IMR-90 (cell line): ENCODE data around the gene DSCAM. TPM values are rescaled to one million over a fixed set of nuclear protein-coding genes. Genes with fewer than 3 reads are reported as not detected.

Experiments used
- ATAC-seq: fragments of 200-7000 bp; cut with Tn5 transposase; 2 replicates; pipeline ENCODE4 v1.9.1; 2020; ENCODE audit warnings: low read depth, mild to moderate bottlenecking, moderate library complexity
- BruUV-seq: library from RNA; stranded (reverse); fragments of 400-500 nt; replicated peaks from 2 replicates; lab custom pipeline; 2021; lab: Mats Ljungman, UMichigan
- CTCF ChIA-PET: fragments of 300-600 bp; formaldehyde crosslinking; extraction: SDS; loops from one replicate; lab custom pipeline; 2021; ENCODE audit warnings: antibody characterized with exemption; lab: Yijun Ruan, JAX
- POLR2A ChIA-PET: fragments of 300-600 bp; sonication (Branson Sonifier 250); formaldehyde crosslinking; loops from one replicate; lab custom pipeline; 2022; ENCODE audit warnings: antibody characterized with exemption; ENCODE audit not compliant: unreplicated experiment; lab: Charles Lee
- DNase-seq: peaks from one replicate; pipeline ENCODE4 v3.0.0; 2013
- H2AFZ ChIP-seq: replicated peaks from 2 replicates; pipeline ENCODE3; 2013; ENCODE audit warnings: low read length, mild to moderate bottlenecking; ENCODE audit not compliant: poor library complexity
- H2AK5ac ChIP-seq: 2 replicates; pipeline ENCODE4 v1.6.1; 2013; ENCODE audit warnings: low read depth, low read length, inconsistent platforms
- H2AK9ac ChIP-seq: replicated peaks from 2 replicates; pipeline ENCODE3; 2013; ENCODE audit warnings: mild to moderate bottlenecking, low read depth, low read length, moderate library complexity; ENCODE audit not compliant: poor library complexity
- H2BK120ac ChIP-seq: 2 replicates; pipeline ENCODE4 v1.6.1; 2013; ENCODE audit warnings: low read depth, low read length, inconsistent platforms
- H2BK15ac ChIP-seq: 3 replicates; pipeline ENCODE4 v1.6.1; 2013; ENCODE audit warnings: low read depth, low read length, inconsistent platforms
- H2BK20ac ChIP-seq: 2 replicates; pipeline ENCODE4 v1.6.1; 2013; ENCODE audit warnings: low read depth, mild to moderate bottlenecking, inconsistent platforms, low read length, moderate library complexity
- H2BK5ac ChIP-seq: 2 replicates; pipeline ENCODE4 v1.6.1; 2013; ENCODE audit warnings: mild to moderate bottlenecking, low read depth, low read length, inconsistent platforms; ENCODE audit not compliant: poor library complexity, severe bottlenecking
- H3K14ac ChIP-seq: replicated peaks from 2 replicates; pipeline ENCODE4 v1.6.1; 2013; ENCODE audit warnings: low read depth, low read length, inconsistent platforms
- H3K18ac ChIP-seq: 2 replicates; pipeline ENCODE4 v1.6.1; 2013; ENCODE audit warnings: low read depth, low read length, control low read depth
- H3K23ac ChIP-seq: 2 replicates; pipeline ENCODE4 v1.6.1; 2013; ENCODE audit warnings: low read depth, low read length, inconsistent platforms
- H3K27ac ChIP-seq: 2 replicates; pipeline ENCODE4 v1.5.1; 2013; ENCODE audit warnings: mild to moderate bottlenecking, control low read depth, low read length; ENCODE audit not compliant: insufficient read depth
- H3K27me3 ChIP-seq: 2 replicates; pipeline ENCODE4 v1.6.1; 2013; ENCODE audit warnings: low read length; ENCODE audit not compliant: control insufficient read depth, insufficient read depth
- H3K36me3 ChIP-seq: 2 replicates; pipeline ENCODE4 v1.6.1; 2013; ENCODE audit warnings: low read length, mixed read lengths; ENCODE audit not compliant: control insufficient read depth, insufficient read depth
- H3K4ac ChIP-seq: 2 replicates; pipeline ENCODE4 v1.6.1; 2013; ENCODE audit warnings: low read depth, low read length, inconsistent platforms
- H3K4me1 ChIP-seq: 2 replicates; pipeline ENCODE4 v1.6.1; 2013; ENCODE audit warnings: low read length, mixed read lengths; ENCODE audit not compliant: control insufficient read depth, insufficient read depth
- H3K4me2 ChIP-seq: 2 replicates; pipeline ENCODE4 v1.6.1; 2013; ENCODE audit warnings: low read depth, mild to moderate bottlenecking, control low read depth, low read length, moderate library complexity
- H3K4me3 ChIP-seq: 2 replicates; pipeline ENCODE4 v1.5.1; 2013; ENCODE audit warnings: low read depth, mild to moderate bottlenecking, control low read depth, low read length, moderate library complexity; ENCODE audit not compliant: insufficient read depth
- H3K56ac ChIP-seq: 2 replicates; pipeline ENCODE4 v1.6.1; 2013; ENCODE audit warnings: low read length, inconsistent platforms; ENCODE audit not compliant: insufficient read depth; ENCODE audit errors: extremely low read depth
- H3K79me1 ChIP-seq, 2 experiments: 2 replicates each; pipeline ENCODE4 v1.6.1; 2013; ENCODE audit warnings: low read length in 2 of 2, inconsistent platforms in 1 of 2, low read depth in 1 of 2
- H3K9ac ChIP-seq: 2 replicates; pipeline ENCODE4 v1.6.1; 2013; ENCODE audit warnings: low read depth, low read length, control low read depth
- H3K9me1 ChIP-seq: 2 replicates; pipeline ENCODE4 v1.6.1; 2013; ENCODE audit warnings: low read length, inconsistent platforms; ENCODE audit not compliant: insufficient read depth
- H3K9me3 ChIP-seq: 2 replicates; pipeline ENCODE4 v1.6.1; 2013; ENCODE audit warnings: low read length; ENCODE audit not compliant: control insufficient read depth, insufficient read depth
- H4K20me1 ChIP-seq: 2 replicates; pipeline ENCODE4 v1.6.1; 2013; ENCODE audit warnings: low read length, inconsistent platforms; ENCODE audit not compliant: insufficient read depth
- H4K5ac ChIP-seq: 2 replicates; pipeline ENCODE4 v1.6.1; 2013; ENCODE audit warnings: mild to moderate bottlenecking, low read depth, low read length, control low read depth
- H4K8ac ChIP-seq, 2 experiments: 2 replicates each; pipeline ENCODE4 v1.6.1; 2013; ENCODE audit warnings: low read depth in 2 of 2, low read length in 2 of 2, control low read depth in 1 of 2, inconsistent platforms in 1 of 2
- H4K91ac ChIP-seq: 2 replicates; pipeline ENCODE4 v1.6.1; 2013; ENCODE audit warnings: low read depth, low read length, inconsistent platforms; ENCODE audit not compliant: insufficient read depth
- BHLHE40 ChIP-seq: fragments of 150-350 bp; IDR thresholded peaks from 2 replicates; pipeline ENCODE4 v1.6.1; 2016; ENCODE audit warnings: mild to moderate bottlenecking, low read depth, low read length
- CEBPB ChIP-seq: IDR thresholded peaks from 2 replicates; pipeline ENCODE4 v1.6.1; 2012; ENCODE audit warnings: low read depth, low read length, improper control_type of control experiment
- CHD1 ChIP-seq: IDR thresholded peaks from 2 replicates; pipeline ENCODE4 v1.6.1; 2012; ENCODE audit warnings: low read depth, low read length, improper control_type of control experiment
- FOS ChIP-seq: fragments of 150-350 bp; IDR thresholded peaks from 2 replicates; pipeline ENCODE4 v1.6.1; 2016; ENCODE audit warnings: low read depth, low read length
- MAFK ChIP-seq: IDR thresholded peaks from 2 replicates; pipeline ENCODE4 v1.6.1; 2012; ENCODE audit warnings: low read depth, low read length, improper control_type of control experiment
- MAZ ChIP-seq: IDR thresholded peaks from 2 replicates; pipeline ENCODE4 v1.6.1; 2012; ENCODE audit warnings: low read depth, mild to moderate bottlenecking, low read length, improper control_type of control experiment, moderate library complexity, borderline replicate concordance
- MXI1 ChIP-seq: IDR thresholded peaks from 2 replicates; pipeline ENCODE4 v1.6.1; 2012; ENCODE audit warnings: low read depth, mild to moderate bottlenecking, low read length, moderate library complexity, borderline replicate concordance
- NFE2L2 ChIP-seq: fragments of 150-350 bp; IDR thresholded peaks from 2 replicates; pipeline ENCODE4 v1.6.1; 2016; ENCODE audit warnings: low read depth, mild to moderate bottlenecking, low read length
- POLR2A ChIP-seq: IDR thresholded peaks from 2 replicates; pipeline ENCODE4 v1.6.1; 2012; ENCODE audit warnings: mild to moderate bottlenecking, low read depth, low read length
- RAD21 ChIP-seq: IDR thresholded peaks from 2 replicates; pipeline ENCODE4 v1.6.1; 2012; ENCODE audit warnings: low read length, improper control_type of control experiment
- RCOR1 ChIP-seq: IDR thresholded peaks from 2 replicates; pipeline ENCODE4 v1.6.1; 2012; ENCODE audit warnings: mild to moderate bottlenecking, low read length, improper control_type of control experiment; ENCODE audit not compliant: insufficient replicate concordance
- RFX5 ChIP-seq: IDR thresholded peaks from 2 replicates; pipeline ENCODE4 v1.8.0; 2012; ENCODE audit warnings: low read depth, mild to moderate bottlenecking, low read length, moderate library complexity
- SMC3 ChIP-seq: fragments of 150-350 bp; IDR thresholded peaks from 2 replicates; pipeline ENCODE4 v1.6.1; 2016; ENCODE audit warnings: low read depth, mild to moderate bottlenecking, antibody characterized with exemption, low read length, moderate library complexity
- WGBS, 2 experiments: methylation state at CpG; one replicate each; pipeline versions ENCODE4 v1.1.5 to v1.1.7; 2013; ENCODE audit warnings: missing lambda C conversion rate in 2 of 2; ENCODE audit not compliant: insufficient read length in 1 of 2; ENCODE audit errors: extremely low coverage in 2 of 2; 5-methylcytosine and 5-hydroxymethylcytosine counted together
- dilution Hi-C: fragments of 300-500 bp; cut with HindIII; formaldehyde crosslinking; loops from one replicate; pipeline ENCODE4 v1.14.3; 2018; ENCODE audit warnings: low sequenced_read_pairs; ENCODE audit not compliant: unreplicated experiment
- in situ Hi-C: fragments of 300-500 bp; cut with MboI; formaldehyde crosslinking; loops from 3 replicates; pipeline ENCODE4 v1.14.3; 2019; ENCODE audit warnings: low sequenced_read_pairs, inconsistent platforms, mixed read lengths
- intact Hi-C: fragments of 100-400 bp; cut with micrococcal nuclease; formaldehyde crosslinking; loops from 2 replicates; pipeline ENCODE4 v1.10.0; 2022
- polyA plus RNA-seq, 3 experiments: library from polyadenylated mRNA; depleted of rRNA; stranded (reverse); fragments of >200 nt; gene quantifications; 2 replicates each; pipeline ENCODE4 v1.2.3, GENCODE V29; 2012; ENCODE audit warnings: low replicate concordance in 1 of 3
- total RNA-seq: library from RNA; depleted of rRNA; stranded (reverse); fragments of >200 nt; gene quantifications from 2 replicates; pipeline ENCODE4 v1.2.3, GENCODE V29; 2012
- TF ChIP-seq, protein P1 (sequence below): fragments of 150-350 bp; IDR thresholded peaks from 2 replicates; pipeline ENCODE4 v1.6.1; 2016; ENCODE audit warnings: low read depth, mild to moderate bottlenecking, low read length, moderate library complexity, borderline replicate concordance
- TF ChIP-seq, protein P2 (sequence below): conservative IDR thresholded peaks from 2 replicates; pipeline ENCODE4 v1.5.1; 2012; ENCODE audit warnings: mild to moderate bottlenecking, low read depth, low read length, improper control_type of control experiment
- TF ChIP-seq, protein P3 (sequence below): fragments of 150-350 bp; IDR thresholded peaks from 2 replicates; pipeline ENCODE4 v1.6.1; 2017; ENCODE audit warnings: mild to moderate bottlenecking, antibody characterized with exemption, low read length, low read depth

DSCAM gene
- total and polyA plus RNA-seq, 2 of the 4 experiments (the other 2 are of a cell fraction) = under 0.01 to 0.02 TPM

DNA sequence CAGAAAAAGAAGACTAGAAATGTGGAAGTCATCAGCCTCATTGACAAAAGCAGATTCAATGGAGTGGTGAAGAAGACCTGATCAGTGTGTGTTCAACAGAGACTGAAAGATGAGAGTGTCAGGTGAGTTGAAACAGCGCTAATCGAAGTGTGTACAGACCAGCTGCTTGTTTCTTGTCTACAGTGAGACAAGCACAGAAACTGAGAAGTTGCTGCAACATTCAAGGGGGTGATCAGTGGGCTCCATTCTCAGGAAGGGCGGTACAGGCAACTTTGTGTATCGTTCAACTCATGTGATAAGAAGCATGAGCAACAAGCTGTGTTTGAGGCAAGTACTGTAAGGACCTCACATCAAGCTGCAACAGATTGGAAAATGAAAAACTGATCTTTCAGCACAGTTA, 19.4 kb downstream of the DSCAM start:
- Histone ChIP-seq H2AFZ (no peak overlapping the region), H3K4ac (no peak overlapping the region), H2AK5ac (no peak overlapping the region), H3K27me3 (no peaks in the 10 kb centered on the region), H4K20me1 (no peaks in the 10 kb centered on the region), H3K4me1 (no peaks in the 10 kb centered on the region), H3K18ac (no peak overlapping the region), H3K27ac (no peak overlapping the region), H3K14ac (no peak overlapping the region), H3K79me1 (no peaks in the 10 kb centered on the region), H2AK9ac (no peak overlapping the region), H2BK20ac (no peak overlapping the region), H3K56ac (no peak overlapping the region), H2BK5ac (no peak overlapping the region), H4K91ac (no peak overlapping the region), H3K9ac (no peak overlapping the region), H3K36me3 (no peaks in the 10 kb centered on the region), H3K9me1 (no peaks in the 10 kb centered on the region), H3K4me3 (no peak overlapping the region), H2BK15ac (no peak overlapping the region), H3K9me3 (peaks cover 17% of the 10 kb centered on the region), H4K8ac (no peak overlapping the region), H2BK120ac (no peak overlapping the region), H4K5ac (no peak overlapping the region), H3K23ac (no peak overlapping the region), H3K4me2 (no peak overlapping the region)
- dilution Hi-C loops (no loop called here), in situ Hi-C loops (no loop called here), intact Hi-C loops (no loop called here)
- TF ChIP-seq SMC3 = no peak
- TF ChIP-seq, protein P1, sequence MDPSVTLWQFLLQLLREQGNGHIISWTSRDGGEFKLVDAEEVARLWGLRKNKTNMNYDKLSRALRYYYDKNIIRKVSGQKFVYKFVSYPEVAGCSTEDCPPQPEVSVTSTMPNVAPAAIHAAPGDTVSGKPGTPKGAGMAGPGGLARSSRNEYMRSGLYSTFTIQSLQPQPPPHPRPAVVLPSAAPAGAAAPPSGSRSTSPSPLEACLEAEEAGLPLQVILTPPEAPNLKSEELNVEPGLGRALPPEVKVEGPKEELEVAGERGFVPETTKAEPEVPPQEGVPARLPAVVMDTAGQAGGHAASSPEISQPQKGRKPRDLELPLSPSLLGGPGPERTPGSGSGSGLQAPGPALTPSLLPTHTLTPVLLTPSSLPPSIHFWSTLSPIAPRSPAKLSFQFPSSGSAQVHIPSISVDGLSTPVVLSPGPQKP = no peak
- TF ChIP-seq, protein P2, sequence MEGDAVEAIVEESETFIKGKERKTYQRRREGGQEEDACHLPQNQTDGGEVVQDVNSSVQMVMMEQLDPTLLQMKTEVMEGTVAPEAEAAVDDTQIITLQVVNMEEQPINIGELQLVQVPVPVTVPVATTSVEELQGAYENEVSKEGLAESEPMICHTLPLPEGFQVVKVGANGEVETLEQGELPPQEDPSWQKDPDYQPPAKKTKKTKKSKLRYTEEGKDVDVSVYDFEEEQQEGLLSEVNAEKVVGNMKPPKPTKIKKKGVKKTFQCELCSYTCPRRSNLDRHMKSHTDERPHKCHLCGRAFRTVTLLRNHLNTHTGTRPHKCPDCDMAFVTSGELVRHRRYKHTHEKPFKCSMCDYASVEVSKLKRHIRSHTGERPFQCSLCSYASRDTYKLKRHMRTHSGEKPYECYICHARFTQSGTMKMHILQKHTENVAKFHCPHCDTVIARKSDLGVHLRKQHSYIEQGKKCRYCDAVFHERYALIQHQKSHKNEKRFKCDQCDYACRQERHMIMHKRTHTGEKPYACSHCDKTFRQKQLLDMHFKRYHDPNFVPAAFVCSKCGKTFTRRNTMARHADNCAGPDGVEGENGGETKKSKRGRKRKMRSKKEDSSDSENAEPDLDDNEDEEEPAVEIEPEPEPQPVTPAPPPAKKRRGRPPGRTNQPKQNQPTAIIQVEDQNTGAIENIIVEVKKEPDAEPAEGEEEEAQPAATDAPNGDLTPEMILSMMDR = no peak
- TF ChIP-seq, protein P3, sequence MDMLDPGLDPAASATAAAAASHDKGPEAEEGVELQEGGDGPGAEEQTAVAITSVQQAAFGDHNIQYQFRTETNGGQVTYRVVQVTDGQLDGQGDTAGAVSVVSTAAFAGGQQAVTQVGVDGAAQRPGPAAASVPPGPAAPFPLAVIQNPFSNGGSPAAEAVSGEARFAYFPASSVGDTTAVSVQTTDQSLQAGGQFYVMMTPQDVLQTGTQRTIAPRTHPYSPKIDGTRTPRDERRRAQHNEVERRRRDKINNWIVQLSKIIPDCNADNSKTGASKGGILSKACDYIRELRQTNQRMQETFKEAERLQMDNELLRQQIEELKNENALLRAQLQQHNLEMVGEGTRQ = no peak
- TF ChIP-seq CEBPB = no peak
- no peak for TF ChIP-seq RFX5
- no peak for TF ChIP-seq MXI1
- no peak for TF ChIP-seq BHLHE40
- no peak for TF ChIP-seq MAFK
- no peak for TF ChIP-seq MAZ
- TF ChIP-seq FOS = no peak
- no peak for TF ChIP-seq RCOR1
- no peak for TF ChIP-seq NFE2L2
- no peak for TF ChIP-seq CHD1
- TF ChIP-seq POLR2A = no peak
- no peak for TF ChIP-seq RAD21
- ChIA-PET POLR2A (interaction anchor here (0.5 kb wide), 1 partner anchor 44 kb away, joined by 4 read pairs; no protein-coding TSS in a partner anchor), CTCF (no interaction called here)
- ATAC-seq = no peak
- no TSS peak for BruUV-seq
- DNase-seq = no peak
- 64% methylated on average over 3 of the region's 4 CpGs; no CpG with 5 or more reads in 1 of the 2 experiments for WGBS, 2 experiments
